HepG2 (cell line): ENCODE results near the gene NTN5. TPM values are rescaled to one million over a fixed set of nuclear protein-coding genes. Genes with fewer than 3 reads are reported as not detected.

ENCODE experiments used
- BATF2 ChIP-seq: sonication (generic); formaldehyde crosslinking; IDR thresholded peaks from 2 replicates; pipeline ENCODE4 v1.8.0; 2022; ENCODE audit warnings: mild to moderate bottlenecking, missing genetic modification reagents, moderate library complexity
- BRD4 ChIP-seq: sonication (generic); formaldehyde crosslinking; IDR thresholded peaks from 2 replicates; pipeline ENCODE4 v1.4.0; 2020; ENCODE audit warnings: missing genetic modification reagents
- CEBPG ChIP-seq: IDR thresholded peaks from 2 replicates; pipeline ENCODE4 v1.6.1; 2016
- CHD2 ChIP-seq: IDR thresholded peaks from 2 replicates; pipeline ENCODE4 v1.6.1; 2011; ENCODE audit warnings: low read depth, low read length, improper control_type of control experiment
- E2F1 ChIP-seq: sonication (generic); formaldehyde crosslinking; IDR thresholded peaks from 2 replicates; pipeline ENCODE4 v1.5.0; 2020; ENCODE audit warnings: missing genetic modification reagents
- E2F5 ChIP-seq: sonication (generic); formaldehyde crosslinking; conservative IDR thresholded peaks from 2 replicates; pipeline ENCODE4 v1.4.0; 2020; ENCODE audit warnings: missing genetic modification reagents
- FOXK2 ChIP-seq: fragments of 450-650 bp; IDR thresholded peaks from 2 replicates; pipeline ENCODE4 v1.6.1; 2016
- HOXA9 ChIP-seq: sonication (generic); formaldehyde crosslinking; IDR thresholded peaks from 2 replicates; pipeline ENCODE4 v1.8.1; 2022; ENCODE audit warnings: missing genetic modification reagents, mild to moderate bottlenecking, moderate library complexity, borderline replicate concordance
- KMT2A ChIP-seq: sonication (generic); formaldehyde crosslinking; IDR thresholded peaks from 2 replicates; pipeline ENCODE4 v1.4.0; 2020; ENCODE audit warnings: missing genetic modification reagents
- PRDM4 ChIP-seq: sonication (generic); formaldehyde crosslinking; IDR thresholded peaks from 2 replicates; pipeline ENCODE4 v1.9.0; 2021; ENCODE audit warnings: missing genetic modification reagents, borderline replicate concordance
- ZFYVE20 ChIP-seq: sonication (generic); formaldehyde crosslinking; IDR thresholded peaks from 2 replicates; pipeline ENCODE4 v1.8.0; 2023; ENCODE audit warnings: low read depth, mild to moderate bottlenecking, moderate library complexity, missing genetic modification reagents, borderline replicate concordance
- ZNF180 ChIP-seq: sonication (generic); formaldehyde crosslinking; IDR thresholded peaks from 2 replicates; pipeline ENCODE4 v1.4.0; 2020; ENCODE audit warnings: low read depth, missing genetic modification reagents, borderline replicate concordance
- ZNF34 ChIP-seq: sonication (generic); formaldehyde crosslinking; IDR thresholded peaks from 2 replicates; pipeline ENCODE4 v1.4.0; 2020; ENCODE audit warnings: mild to moderate bottlenecking, missing genetic modification reagents, borderline replicate concordance
- ZNF407 ChIP-seq: sonication (generic); formaldehyde crosslinking; IDR thresholded peaks from one replicate; pipeline ENCODE4 v1.5.1; 2020; ENCODE audit warnings: mild to moderate bottlenecking, missing genetic modification reagents; ENCODE audit errors: not compliant biosample characterization
- polyA plus RNA-seq, 8 experiments: library from polyadenylated mRNA; depleted of rRNA in 3 of 8; stranded (reverse) in 7 of 8; unstranded in 1 of 8; fragments of >200 nt; fragmentation: Illumina TruSeq in 4 of 8; extraction: Trizol in 4 of 8; gene quantifications; 2 replicates each; pipeline versions ENCODE4 v1.2.1 to v1.2.3, GENCODE V29; 2011 to 2016; ENCODE audit warnings: low read depth in 4 of 8, missing spikeins in 1 of 8, mixed read lengths in 1 of 8; ENCODE audit not compliant: insufficient read depth in 1 of 8
- total RNA-seq, 5 experiments: library from RNA; depleted of rRNA; stranded (reverse); fragments of >200 nt; fragmentation: Illumina TruSeq; extraction: Trizol; gene quantifications; 2 replicates each; pipeline ENCODE4 v1.2.3, GENCODE V29; 2016; ENCODE audit warnings: low read depth in 1 of 5

The NTN5 gene
- total and polyA plus RNA-seq, 2 of the 13 experiments (the other 11 are each of a cell fraction or from before 2014, with no cell fraction given), result 0.05 TPM; not detected in 1

- peak; percentile 50; the same call in 1 of the 2 replicates for TF ChIP-seq ZFYVE20 (CRISPR knock-in tag)
- TF ChIP-seq ZNF34 (CRISPR knock-in tag), result no peak
- TF ChIP-seq E2F1 (CRISPR knock-in tag), result peak; percentile 60
- peak; percentile 67 for TF ChIP-seq PRDM4 (CRISPR knock-in tag)
- TF ChIP-seq FOXK2, result peak; percentile 74; the same call in 1 of the 2 replicates
- TF ChIP-seq BRD4 (CRISPR knock-in tag), result peak; percentile 1; the same call in 1 of the 2 replicates
- TF ChIP-seq BATF2, result peak; percentile 91; the same call in 1 of the 2 replicates
- TF ChIP-seq CHD2, result peak; percentile 51; the same call in 1 of the 2 replicates
- TF ChIP-seq HOXA9 (CRISPR knock-in tag), result peak; percentile 41; the same call in 1 of the 2 replicates
- TF ChIP-seq ZNF407 (CRISPR knock-in tag), result peak; percentile 88
- TF ChIP-seq CEBPG (CRISPR knock-in tag), result peak; percentile 7; the same call in 1 of the 2 replicates
- no peak; the same call in 1 of the 2 replicates for TF ChIP-seq E2F5 (CRISPR knock-in tag)
- peak; percentile 91 for TF ChIP-seq KMT2A (CRISPR knock-in tag)
- TF ChIP-seq ZNF180 (CRISPR knock-in tag), result no peak
Measured at GRCh38 chr19:48618916-48619691, 53.7 kb downstream of the NTN5 start, which contains the start of the genes RPL18 and SPHK2 (continued).
